Glutamatergic neuron (in vitro differentiated cells): ENCODE data around the gene C3orf49. TPM values are rescaled to one million over a fixed set of nuclear protein-coding genes. Genes with fewer than 3 reads are reported as not detected.

ENCODE experiments used
- DNase-seq: peaks from one replicate; pipeline ENCODE4 v3.0.0; 2022
- H3K27ac Mint-ChIP-seq: one replicate; pipeline ENCODE4 v1.8.0; 2020; ENCODE audit warnings: mild to moderate bottlenecking, mixed read lengths, inconsistent platforms; ENCODE audit not compliant: unreplicated experiment
- H3K27me3 Mint-ChIP-seq: one replicate; pipeline ENCODE4 v1.8.0; 2020; ENCODE audit warnings: mild to moderate bottlenecking, moderate library complexity, mixed read lengths, inconsistent platforms; ENCODE audit not compliant: unreplicated experiment
- H3K36me3 Mint-ChIP-seq: one replicate; pipeline ENCODE4 v1.8.0; 2020; ENCODE audit warnings: mild to moderate bottlenecking, mixed read lengths, inconsistent platforms; ENCODE audit not compliant: unreplicated experiment
- H3K4me1 Mint-ChIP-seq: one replicate; pipeline ENCODE4 v1.8.0; 2020; ENCODE audit warnings: mild to moderate bottlenecking, low read depth, mixed read lengths, inconsistent platforms; ENCODE audit not compliant: unreplicated experiment
- H3K4me3 Mint-ChIP-seq: one replicate; pipeline ENCODE4 v1.8.0; 2020; ENCODE audit warnings: mild to moderate bottlenecking, mixed read lengths, inconsistent platforms; ENCODE audit not compliant: unreplicated experiment
- H3K9me3 Mint-ChIP-seq: one replicate; pipeline ENCODE4 v1.8.0; 2020; ENCODE audit warnings: mild to moderate bottlenecking, moderate library complexity, mixed read lengths, inconsistent platforms; ENCODE audit not compliant: unreplicated experiment
- total RNA-seq: library from RNA; stranded (reverse); fragmentation: NEBNext Ultra II Directional; extraction: Animal tissue kit (Norgen Biotek cat#: 25700); gene quantifications from one replicate; pipeline ENCODE4 v1.2.1, GENCODE V29; 2021; ENCODE audit not compliant: unreplicated experiment
- TF ChIP-seq, protein P1 (sequence below): fragments of 200-600 bp; sonication (generic); IDR thresholded peaks from one replicate; pipeline ENCODE4 v1.5.0; 2021; ENCODE audit not compliant: partially characterized antibody, unreplicated experiment

The C3orf49 gene
- total RNA-seq, 1 donor from 2014 or later: not detected

DNA sequence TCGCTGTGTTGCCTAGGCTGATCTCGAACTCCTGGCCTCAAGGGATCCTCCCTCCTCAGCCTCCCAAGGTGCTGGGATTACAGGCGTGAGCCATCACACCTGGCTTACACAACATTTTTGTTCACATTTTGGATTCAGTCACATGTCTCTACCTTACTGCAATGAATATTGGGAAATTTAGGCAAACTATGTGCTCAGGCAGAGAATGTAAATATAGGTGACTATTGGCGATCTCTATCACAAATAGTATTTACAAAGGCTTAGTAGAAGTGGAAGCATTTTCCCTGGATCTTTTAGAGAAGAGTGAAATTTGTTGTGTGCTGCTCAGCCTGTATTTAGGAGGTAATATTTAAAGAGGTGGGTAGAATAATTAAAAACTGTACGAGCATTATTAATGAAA is 72.4 kb downstream of the C3orf49 start:
- H3K27ac Mint-ChIP-seq: no peak overlapping the region
- DNase-seq: no peak
- no peak overlapping the region for H3K4me3 Mint-ChIP-seq
- no peaks in the 10 kb centered on the region for H3K9me3 Mint-ChIP-seq
- H3K36me3 Mint-ChIP-seq: no peaks in the 10 kb centered on the region
- H3K27me3 Mint-ChIP-seq: peaks cover 2% of the 10 kb centered on the region
- TF ChIP-seq, protein P1, sequence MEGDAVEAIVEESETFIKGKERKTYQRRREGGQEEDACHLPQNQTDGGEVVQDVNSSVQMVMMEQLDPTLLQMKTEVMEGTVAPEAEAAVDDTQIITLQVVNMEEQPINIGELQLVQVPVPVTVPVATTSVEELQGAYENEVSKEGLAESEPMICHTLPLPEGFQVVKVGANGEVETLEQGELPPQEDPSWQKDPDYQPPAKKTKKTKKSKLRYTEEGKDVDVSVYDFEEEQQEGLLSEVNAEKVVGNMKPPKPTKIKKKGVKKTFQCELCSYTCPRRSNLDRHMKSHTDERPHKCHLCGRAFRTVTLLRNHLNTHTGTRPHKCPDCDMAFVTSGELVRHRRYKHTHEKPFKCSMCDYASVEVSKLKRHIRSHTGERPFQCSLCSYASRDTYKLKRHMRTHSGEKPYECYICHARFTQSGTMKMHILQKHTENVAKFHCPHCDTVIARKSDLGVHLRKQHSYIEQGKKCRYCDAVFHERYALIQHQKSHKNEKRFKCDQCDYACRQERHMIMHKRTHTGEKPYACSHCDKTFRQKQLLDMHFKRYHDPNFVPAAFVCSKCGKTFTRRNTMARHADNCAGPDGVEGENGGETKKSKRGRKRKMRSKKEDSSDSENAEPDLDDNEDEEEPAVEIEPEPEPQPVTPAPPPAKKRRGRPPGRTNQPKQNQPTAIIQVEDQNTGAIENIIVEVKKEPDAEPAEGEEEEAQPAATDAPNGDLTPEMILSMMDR: no peak
- peaks cover 11% of the 10 kb centered on the region for H3K4me1 Mint-ChIP-seq

DNA sequence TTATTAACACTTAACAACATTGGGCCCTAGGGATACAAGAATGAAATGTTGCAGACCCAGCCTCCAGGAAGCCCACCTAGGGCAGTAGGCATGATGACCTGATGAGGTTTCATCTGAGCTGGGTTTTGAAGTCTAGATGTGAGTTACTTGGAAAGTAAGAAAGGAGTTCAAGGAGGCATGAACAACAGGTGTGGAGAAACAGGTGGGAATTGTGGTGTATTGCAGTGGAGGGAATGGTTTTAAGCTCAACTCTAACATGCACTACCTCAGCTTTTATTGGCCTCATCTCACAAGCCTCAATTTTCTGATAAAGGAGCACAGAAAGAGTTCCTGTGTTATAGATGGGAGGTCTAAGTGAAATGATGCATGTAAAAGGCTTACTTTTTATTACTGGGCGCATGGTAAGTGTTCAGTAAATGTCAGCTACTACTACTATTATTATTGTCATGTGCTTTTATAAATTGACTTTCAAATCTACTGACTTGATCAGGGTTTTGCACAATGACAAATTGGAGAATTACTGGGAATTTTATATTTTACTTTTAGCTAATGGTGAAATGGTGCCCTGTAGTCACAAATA is 73.8 kb downstream of the C3orf49 start:
- H3K27me3 Mint-ChIP-seq: peaks cover 2% of the 10 kb centered on the region
- no peaks in the 10 kb centered on the region for H3K36me3 Mint-ChIP-seq
- peaks cover 9% of the 10 kb centered on the region for H3K4me1 Mint-ChIP-seq
- H3K27ac Mint-ChIP-seq: no peak overlapping the region
- TF ChIP-seq, protein P1: no peak
- DNase-seq: no peak
- H3K4me3 Mint-ChIP-seq: no peak overlapping the region
- no peaks in the 10 kb centered on the region for H3K9me3 Mint-ChIP-seq

DNA sequence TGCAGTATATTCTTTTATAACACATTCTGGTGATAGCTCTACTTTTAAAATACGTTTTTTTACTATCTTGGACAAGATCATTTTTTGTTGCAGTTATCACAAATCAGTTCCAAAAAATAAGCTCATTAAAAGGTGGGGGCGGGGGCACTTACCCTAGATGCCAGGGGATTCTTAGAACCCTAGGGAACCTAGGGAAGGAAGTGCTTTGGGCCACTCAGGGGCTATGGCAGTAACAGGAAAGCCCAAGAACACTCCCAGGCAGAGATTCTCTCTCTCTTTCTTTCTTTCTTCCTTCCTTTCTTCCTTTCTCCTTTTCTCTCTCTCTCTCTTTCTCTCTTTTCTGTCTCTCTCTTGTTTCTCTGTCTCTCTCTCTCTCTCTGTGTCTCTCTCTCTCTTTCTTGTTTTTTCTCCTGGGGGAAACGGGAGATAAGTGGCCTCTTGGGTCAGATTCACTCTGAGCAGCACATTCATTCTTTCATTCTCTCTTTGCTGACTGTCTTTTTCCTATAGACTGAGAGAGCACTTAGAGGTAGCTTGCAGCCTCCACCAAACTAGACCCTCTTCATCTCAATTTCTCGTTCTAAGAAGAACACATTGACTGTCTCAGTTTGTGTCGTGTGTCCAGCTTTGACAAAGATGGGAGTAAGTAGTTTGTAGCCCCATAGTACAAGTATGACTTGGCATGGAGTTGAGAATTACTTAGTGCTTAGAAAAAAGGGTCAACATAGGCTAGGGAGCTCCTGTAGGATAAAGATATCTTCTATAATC is 76.5 kb downstream of the C3orf49 start:
- Mint-ChIP-seq H3K9me3 (no peaks in the 10 kb centered on the region), H3K27me3 (peaks cover 2% of the 10 kb centered on the region), H3K4me3 (no peak overlapping the region), H3K4me1 (peaks cover 7% of the 10 kb centered on the region), H3K36me3 (no peaks in the 10 kb centered on the region), H3K27ac (no peak overlapping the region)
- TF ChIP-seq, protein P1: no peak
- DNase-seq: no peak

DNA sequence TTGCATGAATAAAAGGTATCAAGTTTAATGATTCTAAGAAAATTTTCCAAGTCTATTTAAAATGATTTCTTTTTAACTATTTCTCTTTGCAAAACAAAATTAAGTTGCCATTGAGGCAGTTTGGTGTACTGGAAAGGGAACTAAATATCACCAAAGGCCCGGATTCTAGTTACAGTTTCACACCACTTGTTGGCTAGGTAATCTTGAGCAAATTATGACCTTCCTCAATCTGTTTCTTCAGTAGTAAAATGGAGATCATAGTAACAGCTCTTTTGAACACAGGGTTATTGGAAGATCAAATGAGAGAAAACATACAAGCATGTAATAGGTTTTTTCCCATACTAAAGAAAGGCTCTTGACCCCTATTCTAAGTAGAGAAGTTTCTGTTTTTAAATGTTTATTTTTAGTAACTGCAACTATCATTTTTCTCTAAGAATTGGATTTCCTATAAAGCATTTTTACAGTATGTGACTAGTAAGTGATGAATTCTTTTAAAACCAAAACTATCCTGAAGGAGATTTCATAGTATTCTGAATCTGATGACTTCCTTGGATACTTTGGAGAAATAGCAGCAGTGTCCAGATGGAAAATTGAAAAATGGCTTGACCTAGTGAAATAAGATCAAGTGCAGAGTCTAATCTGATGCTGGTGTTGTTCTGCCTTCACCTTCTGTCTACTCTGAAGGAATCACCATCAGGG is 77.4 kb downstream of the C3orf49 start:
- TF ChIP-seq, protein P1: no peak
- Mint-ChIP-seq H3K27ac (no peak overlapping the region), H3K27me3 (peaks cover 2% of the 10 kb centered on the region), H3K4me1 (peaks cover 7% of the 10 kb centered on the region), H3K36me3 (no peaks in the 10 kb centered on the region), H3K9me3 (no peaks in the 10 kb centered on the region), H3K4me3 (no peak overlapping the region)
- DNase-seq: no peak

Other genes with a start within 250 kb of the C3orf49 start
- gene SNTN, start 166.6 kb upstream of the C3orf49 start, total RNA-seq: not detected
- gene THOC7, start 44.5 kb downstream of the C3orf49 start, total RNA-seq: 43.3 TPM
- gene ATXN7, start 44.6 kb downstream of the C3orf49 start, total RNA-seq: 22.1 TPM
- not detected for gene SCAANT1, start 93.1 kb downstream of the C3orf49 start, total RNA-seq
- 78.6 TPM for gene PSMD6, start 204.2 kb downstream of the C3orf49 start, total RNA-seq